Measurements from ENCODE around the gene DLGAP3. TPM values are rescaled to one million over a fixed set of nuclear protein-coding genes. Genes with fewer than 3 reads are reported as not detected.
"Not testable (repeated sequence)": the region's sequence is repeated elsewhere in the genome, so short reads cannot be mapped to it uniquely, and the experiment has no call there.

DLGAP3 gene
- total RNA-seq, 6 donors from 2014 or later, result under 0.01 to 0.57 (median 0.30) TPM; not detected in 1

DNA sequence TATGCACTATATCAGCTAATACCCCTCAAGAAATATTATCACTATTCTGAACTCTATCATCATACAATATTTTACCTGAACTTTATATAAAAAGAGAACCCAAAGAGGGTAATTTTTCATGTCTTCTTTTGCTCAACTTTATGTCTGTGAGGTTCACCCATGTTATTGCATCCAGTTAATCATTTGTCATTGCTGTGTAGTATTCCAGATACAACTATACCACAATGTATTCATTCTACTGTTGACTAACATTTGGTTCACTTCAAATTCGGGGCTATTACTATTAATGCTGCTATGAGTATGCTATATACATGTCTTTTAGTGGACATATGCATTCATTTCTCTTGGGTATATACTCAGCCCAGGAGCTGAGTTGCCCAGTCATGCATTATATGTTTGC is 21.0 kb upstream of the DLGAP3 start:
- 30 to 63% methylated on average over 1 of the region's 1 CpG for WGBS, 2 donors
- no peaks in the 10 kb centered on the region for H3K27me3 ChIP-seq
- no peaks in the 10 kb centered on the region for H3K4me1 ChIP-seq
- no peak overlapping the region for H3K4me3 ChIP-seq
- ATAC-seq (ENCODE audit: low FRiP score in 2 of 2), result no peak
- H3K9me3 ChIP-seq, result no peaks in the 10 kb centered on the region
- no peak overlapping the region for H3K27ac ChIP-seq
- no peak for TF ChIP-seq EP300 (IDR thresholded peaks at IDR 0.05)
- no peak for TF ChIP-seq POLR2A (IDR thresholded peaks at IDR 0.05)
- TF ChIP-seq, protein P1, sequence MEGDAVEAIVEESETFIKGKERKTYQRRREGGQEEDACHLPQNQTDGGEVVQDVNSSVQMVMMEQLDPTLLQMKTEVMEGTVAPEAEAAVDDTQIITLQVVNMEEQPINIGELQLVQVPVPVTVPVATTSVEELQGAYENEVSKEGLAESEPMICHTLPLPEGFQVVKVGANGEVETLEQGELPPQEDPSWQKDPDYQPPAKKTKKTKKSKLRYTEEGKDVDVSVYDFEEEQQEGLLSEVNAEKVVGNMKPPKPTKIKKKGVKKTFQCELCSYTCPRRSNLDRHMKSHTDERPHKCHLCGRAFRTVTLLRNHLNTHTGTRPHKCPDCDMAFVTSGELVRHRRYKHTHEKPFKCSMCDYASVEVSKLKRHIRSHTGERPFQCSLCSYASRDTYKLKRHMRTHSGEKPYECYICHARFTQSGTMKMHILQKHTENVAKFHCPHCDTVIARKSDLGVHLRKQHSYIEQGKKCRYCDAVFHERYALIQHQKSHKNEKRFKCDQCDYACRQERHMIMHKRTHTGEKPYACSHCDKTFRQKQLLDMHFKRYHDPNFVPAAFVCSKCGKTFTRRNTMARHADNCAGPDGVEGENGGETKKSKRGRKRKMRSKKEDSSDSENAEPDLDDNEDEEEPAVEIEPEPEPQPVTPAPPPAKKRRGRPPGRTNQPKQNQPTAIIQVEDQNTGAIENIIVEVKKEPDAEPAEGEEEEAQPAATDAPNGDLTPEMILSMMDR (IDR thresholded peaks at IDR 0.05), result no peak
- TF ChIP-seq POLR2AphosphoS5 (IDR thresholded peaks at IDR 0.05), result no peak
- no peak for DNase-seq
- no peaks in the 10 kb centered on the region for H3K36me3 ChIP-seq

DNA sequence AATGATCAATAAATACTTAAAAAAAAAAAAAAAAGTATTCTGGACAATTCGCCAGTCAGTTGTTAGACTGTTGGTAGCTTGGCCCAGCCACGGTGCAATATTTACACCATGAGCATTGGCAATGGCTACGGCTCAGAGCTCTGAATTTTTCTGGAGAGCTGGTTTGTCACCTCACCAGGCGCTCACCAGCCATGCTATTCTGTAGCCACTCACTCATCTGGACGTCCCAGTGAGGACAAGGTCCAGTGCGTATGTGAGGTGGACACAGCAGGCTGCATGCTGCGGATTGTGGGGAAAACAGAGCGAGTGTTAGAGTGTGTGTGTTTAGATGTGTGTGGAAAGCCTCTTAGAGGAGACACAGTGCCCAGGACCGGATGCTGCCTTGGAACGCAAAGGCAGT is 19.3 kb upstream of the DLGAP3 start:
- not testable (repeated sequence) for H3K27me3 ChIP-seq; H3K27ac ChIP-seq; DNase-seq; H3K9me3 ChIP-seq; ATAC-seq (ENCODE audit: low FRiP score in 2 of 2); H3K4me1 ChIP-seq; H3K4me3 ChIP-seq; H3K36me3 ChIP-seq
- WGBS, 2 donors, result 89 to 90% methylated on average over 10 of the region's 10 CpGs

DNA sequence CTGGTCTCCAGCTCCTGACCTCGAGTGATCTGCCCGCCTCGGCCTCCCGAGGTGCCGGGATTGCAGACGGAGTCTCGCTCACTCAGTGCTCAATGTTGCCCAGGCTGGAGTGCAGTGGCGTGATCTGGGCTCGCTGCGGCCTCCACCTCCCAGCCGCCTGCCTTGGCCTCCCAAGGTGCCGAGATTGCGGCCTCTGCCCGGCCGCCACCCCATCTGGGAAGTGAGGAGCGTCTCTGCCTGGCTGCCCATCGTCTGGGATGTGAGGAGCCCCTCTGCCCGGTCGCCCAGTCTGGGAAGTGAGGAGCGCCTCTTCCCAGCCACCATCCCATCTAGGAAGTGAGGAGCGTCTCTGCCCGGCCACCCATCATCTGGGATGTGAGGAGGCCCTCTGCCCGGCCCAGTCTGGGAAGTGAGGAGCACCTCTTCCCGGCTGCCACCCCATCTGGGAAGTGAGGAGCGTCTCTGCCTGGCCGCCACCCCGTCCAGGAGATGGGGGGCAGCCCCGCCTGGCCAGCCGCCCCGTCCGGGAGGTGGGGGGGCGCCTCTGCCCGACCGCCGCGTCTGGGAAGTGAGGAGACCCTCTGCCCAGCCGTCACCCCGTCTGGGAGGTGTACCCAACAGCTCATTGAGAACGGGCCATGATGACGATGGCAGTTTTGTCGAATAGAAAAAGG is 18.3 kb upstream of the DLGAP3 start:
- DNase-seq, result peak in 1 of 2 donors; percentile 51
- not testable (repeated sequence) for H3K27me3 ChIP-seq; H3K36me3 ChIP-seq; H3K9me3 ChIP-seq; H3K4me3 ChIP-seq; H3K4me1 ChIP-seq; H3K27ac ChIP-seq; ATAC-seq (ENCODE audit: low FRiP score in 2 of 2)
- WGBS, 2 donors, result 94 to 97% methylated on average over 15 to 39 of the region's 41 CpGs

DNA sequence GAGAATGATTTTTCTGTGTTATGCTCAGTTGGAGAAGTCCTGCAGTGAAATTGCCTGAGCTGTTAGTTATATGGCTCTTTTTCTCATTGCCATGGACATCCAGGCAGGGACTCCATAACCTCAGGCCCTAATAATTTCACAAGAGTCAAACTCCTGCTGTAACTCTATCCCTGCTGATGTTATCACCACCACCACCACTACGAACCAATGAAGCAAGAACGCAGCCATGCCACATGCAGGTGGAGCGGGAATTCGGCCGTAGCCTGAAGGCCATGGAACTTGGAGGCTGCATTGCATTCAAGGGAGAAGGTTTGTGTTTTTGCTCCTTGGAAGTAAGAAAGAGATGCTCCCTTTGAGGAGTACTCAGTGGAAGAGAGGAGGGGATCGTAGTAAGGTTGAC is 16.8 kb upstream of the DLGAP3 start:
- Histone ChIP-seq H3K27ac (no peak overlapping the region), H3K27me3 (no peaks in the 10 kb centered on the region)
- 88 to 89% methylated on average over 6 of the region's 6 CpGs for WGBS, 2 donors

DNA sequence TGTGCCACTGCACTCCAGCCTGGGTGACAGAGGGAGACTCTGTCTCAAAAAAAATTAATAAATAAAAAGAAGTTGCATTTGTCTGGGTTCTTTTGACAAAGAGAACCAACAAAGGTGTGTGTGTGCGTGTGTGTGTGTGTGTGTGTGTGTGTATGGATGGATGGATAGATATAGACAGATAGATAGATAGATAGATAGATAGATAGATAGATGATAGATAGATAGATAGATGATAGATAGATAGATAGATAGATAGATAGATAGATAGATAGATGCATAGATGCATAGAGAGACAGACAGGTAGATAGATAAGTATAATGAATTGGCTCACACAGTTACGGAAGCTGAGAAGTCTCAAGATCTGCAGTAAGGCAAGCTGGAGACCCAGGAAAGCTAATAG is 12.3 kb upstream of the DLGAP3 start:
- DNase-seq; ATAC-seq (ENCODE audit: low FRiP score in 2 of 2); H3K27me3 ChIP-seq; H3K27ac ChIP-seq; H3K36me3 ChIP-seq; H3K9me3 ChIP-seq; H3K4me1 ChIP-seq; H3K4me3 ChIP-seq: not testable (repeated sequence)
- WGBS, 2 donors, result 91% methylated on average over 2 of the region's 2 CpGs

More for the DNA sequence above, 16.8 kb upstream of the DLGAP3 start:
- TF ChIP-seq, protein P1 (IDR thresholded peaks at IDR 0.05), result no peak
- TF ChIP-seq EP300 (IDR thresholded peaks at IDR 0.05) (no peak), POLR2A (IDR thresholded peaks at IDR 0.05) (no peak), POLR2AphosphoS5 (IDR thresholded peaks at IDR 0.05) (no peak)
- Histone ChIP-seq H3K36me3 (no peaks in the 10 kb centered on the region), H3K9me3 (no peaks in the 10 kb centered on the region), H3K4me3 (no peak overlapping the region), H3K4me1 (no peaks in the 10 kb centered on the region)
- ATAC-seq (ENCODE audit: low FRiP score in 2 of 2) (no peak), DNase-seq (no peak)

DNA sequence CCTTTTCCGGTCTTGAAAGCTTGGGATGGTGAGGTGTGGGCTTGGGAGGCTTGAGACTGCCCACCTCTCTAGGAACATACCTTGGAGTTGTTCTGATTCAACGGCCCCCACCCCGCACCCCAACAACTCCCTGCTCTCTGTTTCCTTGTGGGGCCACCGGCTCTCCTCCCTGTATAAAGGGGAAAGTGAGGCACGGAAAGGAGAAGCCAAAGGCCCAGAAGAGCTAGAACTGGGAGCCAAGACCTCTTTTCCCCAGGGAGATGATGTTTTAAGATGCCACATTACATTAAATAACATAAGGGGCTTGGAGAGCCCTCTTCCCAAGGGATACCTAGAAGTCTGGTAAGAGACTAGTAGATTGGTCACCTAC is 1.2 kb upstream of the DLGAP3 start:
- H3K9me3 ChIP-seq, result no peaks in the 10 kb centered on the region
- no peak for TF ChIP-seq POLR2A (IDR thresholded peaks at IDR 0.05)
- TF ChIP-seq EP300 (IDR thresholded peaks at IDR 0.05), result no peak
- no peak for TF ChIP-seq POLR2AphosphoS5 (IDR thresholded peaks at IDR 0.05)
- TF ChIP-seq, protein P1 (IDR thresholded peaks at IDR 0.05), result no peak
- H3K27me3 ChIP-seq, result peaks cover 0 to 44% (median 22%) of the 10 kb centered on the region in 4 donors
- no peak overlapping the region for H3K4me3 ChIP-seq
- DNase-seq (no peak), ATAC-seq (ENCODE audit: low FRiP score in 2 of 2) (no peak)
- H3K27ac ChIP-seq, result no peak overlapping the region
- WGBS, 2 donors, result 16% methylated on average over 5 of the region's 5 CpGs
- peaks cover 13 to 22% (median 14%) of the 10 kb centered on the region in 4 donors for H3K4me1 ChIP-seq
- H3K36me3 ChIP-seq, result no peaks in the 10 kb centered on the region

All from upper lobe of left lung (tissue), 6 donors.